OCI-LY7 (cell line): ENCODE data around the gene MRAP.

ENCODE experiments used
- EZH2phosphoT487 ChIP-seq: fragments of 200-600 bp; sonication (generic); IDR thresholded peaks from 2 replicates; pipeline ENCODE4 v1.6.1; 2018; ENCODE audit warnings: low read depth, borderline replicate concordance, mild to moderate bottlenecking, mixed run types, antibody characterized with exemption, low read length, moderate library complexity, mixed read lengths
- TF ChIP-seq, protein P1 (sequence below): fragments of 200-600 bp; sonication (generic); conservative IDR thresholded peaks from 2 replicates; pipeline ENCODE4 v1.5.1; 2014; ENCODE audit warnings: mild to moderate bottlenecking, antibody characterized with exemption, low read length, moderate library complexity, mixed read lengths

DNA sequence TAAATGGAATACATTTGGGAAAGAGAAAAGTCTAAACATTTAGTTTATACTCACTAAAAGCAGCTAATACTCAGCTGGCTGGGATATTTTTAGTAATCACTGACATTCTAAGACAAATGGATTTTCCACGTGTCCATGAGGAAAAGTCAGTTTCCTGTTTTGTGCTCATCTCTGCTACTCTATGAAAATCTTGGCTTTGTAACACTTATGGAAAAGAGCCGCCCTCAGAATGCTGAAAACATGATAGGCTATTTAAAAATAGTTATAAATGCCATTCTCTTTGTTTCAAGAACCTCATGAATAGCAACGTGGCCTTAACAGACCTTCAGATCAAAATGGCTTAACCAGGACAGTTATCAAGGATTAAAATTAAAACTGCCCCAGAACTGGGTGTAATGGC, 29.9 kb downstream of the MRAP start:
- TF ChIP-seq, protein P1, sequence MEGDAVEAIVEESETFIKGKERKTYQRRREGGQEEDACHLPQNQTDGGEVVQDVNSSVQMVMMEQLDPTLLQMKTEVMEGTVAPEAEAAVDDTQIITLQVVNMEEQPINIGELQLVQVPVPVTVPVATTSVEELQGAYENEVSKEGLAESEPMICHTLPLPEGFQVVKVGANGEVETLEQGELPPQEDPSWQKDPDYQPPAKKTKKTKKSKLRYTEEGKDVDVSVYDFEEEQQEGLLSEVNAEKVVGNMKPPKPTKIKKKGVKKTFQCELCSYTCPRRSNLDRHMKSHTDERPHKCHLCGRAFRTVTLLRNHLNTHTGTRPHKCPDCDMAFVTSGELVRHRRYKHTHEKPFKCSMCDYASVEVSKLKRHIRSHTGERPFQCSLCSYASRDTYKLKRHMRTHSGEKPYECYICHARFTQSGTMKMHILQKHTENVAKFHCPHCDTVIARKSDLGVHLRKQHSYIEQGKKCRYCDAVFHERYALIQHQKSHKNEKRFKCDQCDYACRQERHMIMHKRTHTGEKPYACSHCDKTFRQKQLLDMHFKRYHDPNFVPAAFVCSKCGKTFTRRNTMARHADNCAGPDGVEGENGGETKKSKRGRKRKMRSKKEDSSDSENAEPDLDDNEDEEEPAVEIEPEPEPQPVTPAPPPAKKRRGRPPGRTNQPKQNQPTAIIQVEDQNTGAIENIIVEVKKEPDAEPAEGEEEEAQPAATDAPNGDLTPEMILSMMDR, result no peak
- TF ChIP-seq EZH2phosphoT487, result no peak
